H7 (cell line): Measurements from ENCODE around the gene NTN1. TPM values are rescaled to one million over a fixed set of nuclear protein-coding genes. Genes with fewer than 3 reads are reported as not detected.
A peak's percentile ranks its signal among the peaks of the same experiment; 100 is the strongest.

Experiments used
- DNase-seq: peaks from one replicate; pipeline ENCODE4 v3.0.0; 2012
- H3K27me3 ChIP-seq: 2 replicates; pipeline ENCODE4 v1.6.0; 2011; ENCODE audit warnings: mild to moderate bottlenecking, low read length; ENCODE audit not compliant: control insufficient read depth, insufficient read depth
- H3K36me3 ChIP-seq: replicated peaks from 2 replicates; pipeline ENCODE4 v1.5.1; 2011; ENCODE audit warnings: low read length; ENCODE audit not compliant: control insufficient read depth, insufficient read depth
- H3K4me3 ChIP-seq: 2 replicates; pipeline ENCODE4 v1.5.1; 2011; ENCODE audit warnings: low read depth, mild to moderate bottlenecking, control low read depth, low read length, moderate library complexity; ENCODE audit not compliant: insufficient read depth
- total RNA-seq: library from RNA; depleted of rRNA; stranded (reverse); fragments of >200 nt; shearing (Covaris generic); gene quantifications from 2 replicates; pipeline ENCODE4 v1.2.3, GENCODE V29; 2014

NTN1 gene
- total RNA-seq, 1 experiment from 2014 or later, result 19.1 TPM

DNA sequence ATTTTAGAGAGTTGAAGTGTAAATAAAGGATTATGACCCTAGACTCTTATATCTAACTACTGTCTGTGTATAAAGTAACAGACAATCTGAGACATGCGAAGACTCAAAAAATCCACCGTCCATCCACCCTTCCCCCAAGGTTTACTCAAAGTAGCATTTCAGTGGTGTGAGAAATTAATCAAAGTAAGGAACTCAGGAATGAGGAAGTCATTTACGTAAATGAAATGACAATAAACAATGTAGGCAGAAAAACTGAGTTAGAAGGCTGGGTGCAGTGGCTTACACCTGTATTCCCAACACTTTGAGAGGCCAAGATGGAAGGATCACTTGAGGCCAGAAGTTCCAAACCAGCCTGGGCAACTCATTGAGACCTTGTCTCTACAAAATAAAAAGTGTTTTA, 19.8 kb upstream of the NTN1 start:
- no peak overlapping the region for H3K4me3 ChIP-seq
- no peak for DNase-seq
- no peaks in the 10 kb centered on the region for H3K36me3 ChIP-seq
- peaks cover 53% of the 10 kb centered on the region for H3K27me3 ChIP-seq

DNA sequence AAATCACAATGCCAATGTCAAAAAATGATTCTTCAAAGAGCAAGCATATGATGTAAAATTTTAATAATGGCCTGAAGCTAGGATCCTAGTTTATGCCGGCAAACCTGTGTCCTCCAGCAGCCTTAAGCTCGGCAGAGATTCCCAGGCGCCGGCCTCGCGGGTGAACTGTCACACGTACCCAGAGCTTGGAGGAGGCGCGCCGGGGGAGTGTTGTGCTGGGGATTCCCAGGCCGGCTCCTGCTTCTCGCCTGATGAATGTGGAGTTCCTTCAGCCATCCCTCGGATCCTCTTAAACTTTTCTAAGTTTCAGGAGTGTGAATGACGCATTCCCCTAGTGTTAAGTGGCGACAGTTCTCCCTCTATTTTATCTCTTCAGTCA, 19.1 kb upstream of the NTN1 start:
- DNase-seq, result peak; percentile 72
- H3K4me3 ChIP-seq, result no peak overlapping the region
- no peaks in the 10 kb centered on the region for H3K36me3 ChIP-seq
- H3K27me3 ChIP-seq, result peaks cover 57% of the 10 kb centered on the region

DNA sequence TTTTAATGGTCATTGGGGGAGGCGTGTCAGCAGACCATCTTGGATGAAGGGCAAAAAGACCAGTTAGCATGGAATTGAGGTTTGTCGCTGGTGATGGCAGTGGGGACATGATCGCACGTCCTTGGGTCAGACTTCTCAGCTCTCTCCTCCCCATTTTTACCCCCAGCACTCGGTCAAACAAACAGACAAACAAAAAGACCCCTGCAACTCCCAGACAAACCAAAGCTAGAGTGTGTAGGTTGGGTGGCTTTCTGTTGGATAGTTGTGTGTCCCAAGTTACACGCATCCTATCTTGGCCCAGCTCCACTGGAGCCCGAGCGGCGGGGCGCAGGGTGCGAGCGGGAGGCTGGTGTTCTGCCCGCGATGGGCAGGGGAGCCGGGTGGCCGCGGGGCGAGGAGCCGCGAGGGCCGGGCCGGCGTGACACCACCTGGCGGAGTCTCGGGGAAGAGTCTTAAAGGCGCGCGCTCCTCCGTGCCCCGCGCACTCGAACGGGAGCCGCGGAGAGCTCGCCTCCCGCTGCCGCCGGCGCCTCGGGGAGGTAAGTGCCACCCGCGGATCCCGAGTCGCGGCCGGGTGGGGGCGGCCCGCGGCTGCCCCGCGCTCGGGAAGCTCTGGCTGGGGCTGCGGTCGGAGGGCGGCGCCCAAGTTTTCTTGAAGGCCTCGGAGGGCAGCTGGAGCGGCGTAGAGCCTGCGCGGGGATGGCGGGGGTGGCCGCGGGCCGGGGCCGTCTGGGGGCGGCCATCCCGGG, 18.5 kb upstream of the NTN1 start:
- H3K27me3 ChIP-seq, result peaks cover 60% of the 10 kb centered on the region
- no peaks in the 10 kb centered on the region for H3K36me3 ChIP-seq
- peak overlapping the region; percentile 32 for H3K4me3 ChIP-seq
- peak; percentile 90 for DNase-seq

DNA sequence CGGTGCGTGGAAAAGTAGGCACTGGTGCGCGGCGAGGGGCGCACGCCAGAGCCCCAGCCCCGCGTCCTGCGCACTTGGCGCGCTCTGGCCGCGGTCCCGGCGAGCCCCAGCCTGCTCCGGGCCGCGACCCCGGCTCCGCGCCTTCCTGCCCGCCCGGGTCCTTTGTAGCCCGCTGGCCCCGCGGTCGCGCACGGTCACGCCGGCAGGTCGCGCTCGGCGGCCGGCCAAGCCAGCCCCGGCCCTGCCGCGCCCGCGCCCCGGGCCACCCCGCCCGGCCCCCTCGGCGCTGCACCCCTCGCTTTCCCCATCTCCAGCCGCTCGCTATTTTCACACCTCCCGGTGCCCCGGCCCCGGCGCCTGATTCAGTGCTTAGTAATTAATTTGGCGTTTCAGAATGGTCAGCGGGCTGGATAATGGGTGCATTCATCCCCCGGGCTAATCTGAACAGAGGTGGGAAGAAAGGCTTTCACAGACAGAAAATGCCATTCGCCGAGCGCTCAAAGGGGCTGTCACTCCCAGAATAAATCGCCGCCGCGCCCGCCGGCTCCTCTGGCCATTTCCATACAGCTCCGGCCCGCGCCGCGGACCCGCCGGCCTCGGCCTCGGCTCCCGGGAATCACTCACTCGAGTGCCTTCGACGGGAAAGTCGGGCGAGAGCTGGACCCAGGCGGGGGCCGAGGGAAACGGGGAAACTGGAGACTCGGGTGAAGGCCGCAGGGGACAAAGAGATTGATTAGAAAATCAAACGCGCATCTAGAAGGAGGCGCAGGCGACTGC, 17.8 kb upstream of the NTN1 start:
- peak overlapping the region; percentile 32 for H3K4me3 ChIP-seq
- peak; percentile 81 for DNase-seq
- H3K27me3 ChIP-seq, result peaks cover 61% of the 10 kb centered on the region
- H3K36me3 ChIP-seq, result no peaks in the 10 kb centered on the region

DNA sequence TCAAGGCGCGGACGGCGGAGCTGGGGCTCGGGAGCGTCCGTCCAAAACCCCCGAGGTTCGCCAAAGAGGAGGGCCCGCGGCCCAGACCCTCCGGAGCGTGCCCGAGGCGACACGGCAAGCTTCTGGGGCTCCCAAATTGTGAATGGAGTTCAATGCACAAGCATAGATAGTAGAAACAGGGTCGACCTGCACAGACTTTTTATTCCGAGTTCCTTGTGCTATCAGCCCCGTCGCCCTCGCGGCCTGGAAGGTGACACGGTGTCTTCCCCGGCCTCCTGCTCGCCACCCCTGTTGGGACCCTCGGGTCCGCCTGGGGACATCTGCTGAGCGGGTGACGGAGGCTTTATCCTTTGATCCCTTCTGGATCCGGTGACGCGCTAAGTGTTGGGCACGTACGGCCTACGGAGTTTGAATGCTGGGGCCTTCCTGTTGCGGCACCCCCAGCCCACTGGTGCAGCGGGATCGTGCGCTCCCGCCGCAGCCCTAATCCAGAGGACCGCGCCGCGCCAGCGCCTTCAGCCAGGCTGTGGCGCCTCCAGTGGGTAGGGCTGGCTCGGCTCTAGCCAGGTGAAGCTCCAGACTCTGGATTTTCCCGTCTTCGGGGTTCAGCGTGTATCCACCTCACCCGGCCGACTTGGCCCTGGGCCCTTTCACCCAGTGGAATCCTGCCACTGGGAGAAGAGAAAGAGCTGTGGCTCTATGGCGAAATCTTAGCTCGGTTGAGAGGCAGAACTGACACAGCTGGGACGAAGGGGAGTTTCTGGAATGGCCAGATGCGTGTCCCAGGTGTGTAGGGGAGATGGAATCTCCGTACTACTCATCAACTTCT, 17.0 kb upstream of the NTN1 start:
- peak; percentile 86 for DNase-seq
- H3K36me3 ChIP-seq, result no peaks in the 10 kb centered on the region
- H3K4me3 ChIP-seq, result peak overlapping the region; percentile 22
- H3K27me3 ChIP-seq, result peaks cover 67% of the 10 kb centered on the region

DNA sequence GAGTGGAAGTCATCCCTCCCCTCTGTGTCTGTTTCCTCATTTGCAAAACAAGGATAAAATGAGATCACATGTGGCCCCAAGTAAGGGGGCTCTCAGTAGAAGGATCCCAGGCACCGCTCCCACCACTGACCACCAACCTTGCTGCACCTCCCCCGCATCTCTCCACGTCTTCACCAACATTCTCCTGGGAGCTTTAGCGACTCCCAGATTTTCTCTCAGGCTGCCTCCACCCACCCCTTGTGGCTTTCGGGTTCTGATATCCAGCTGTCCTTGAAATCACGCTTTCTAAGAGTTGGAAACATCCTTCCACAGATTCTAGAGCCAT, 16.4 kb upstream of the NTN1 start:
- DNase-seq, result peak; percentile 59
- Histone ChIP-seq H3K36me3 (no peaks in the 10 kb centered on the region), H3K4me3 (no peak overlapping the region), H3K27me3 (peaks cover 69% of the 10 kb centered on the region)

DNA sequence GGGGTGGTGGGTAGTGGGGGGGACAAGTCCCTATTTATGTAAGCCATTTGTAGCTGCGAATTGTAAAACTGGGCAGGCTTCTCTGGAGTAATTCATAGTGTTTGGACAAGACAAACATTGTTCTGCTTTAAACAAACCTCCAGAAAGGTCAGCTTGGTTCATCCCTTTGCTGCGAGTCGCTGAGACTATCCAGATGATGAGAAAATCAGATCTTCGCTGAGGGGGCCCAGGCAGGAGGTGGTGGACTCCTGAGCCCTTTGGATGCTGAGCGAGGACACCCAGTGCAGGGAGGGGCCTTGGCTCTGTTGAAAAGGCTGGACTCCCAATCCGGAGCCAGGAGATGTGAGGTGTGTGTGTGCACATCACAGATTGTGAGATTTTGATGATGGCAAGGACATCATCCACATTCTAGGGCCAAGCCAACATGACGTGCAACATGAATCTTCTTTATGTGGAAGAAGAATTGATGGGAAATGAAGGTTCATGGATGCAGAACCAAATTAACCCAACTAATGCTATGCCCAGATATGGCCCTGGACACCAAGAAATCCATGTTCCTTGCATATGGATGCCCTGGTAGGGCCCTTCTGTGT, 15.0 kb upstream of the NTN1 start:
- no peak overlapping the region for H3K4me3 ChIP-seq
- no peaks in the 10 kb centered on the region for H3K36me3 ChIP-seq
- H3K27me3 ChIP-seq, result peaks cover 68% of the 10 kb centered on the region
- DNase-seq, result no peak

DNA sequence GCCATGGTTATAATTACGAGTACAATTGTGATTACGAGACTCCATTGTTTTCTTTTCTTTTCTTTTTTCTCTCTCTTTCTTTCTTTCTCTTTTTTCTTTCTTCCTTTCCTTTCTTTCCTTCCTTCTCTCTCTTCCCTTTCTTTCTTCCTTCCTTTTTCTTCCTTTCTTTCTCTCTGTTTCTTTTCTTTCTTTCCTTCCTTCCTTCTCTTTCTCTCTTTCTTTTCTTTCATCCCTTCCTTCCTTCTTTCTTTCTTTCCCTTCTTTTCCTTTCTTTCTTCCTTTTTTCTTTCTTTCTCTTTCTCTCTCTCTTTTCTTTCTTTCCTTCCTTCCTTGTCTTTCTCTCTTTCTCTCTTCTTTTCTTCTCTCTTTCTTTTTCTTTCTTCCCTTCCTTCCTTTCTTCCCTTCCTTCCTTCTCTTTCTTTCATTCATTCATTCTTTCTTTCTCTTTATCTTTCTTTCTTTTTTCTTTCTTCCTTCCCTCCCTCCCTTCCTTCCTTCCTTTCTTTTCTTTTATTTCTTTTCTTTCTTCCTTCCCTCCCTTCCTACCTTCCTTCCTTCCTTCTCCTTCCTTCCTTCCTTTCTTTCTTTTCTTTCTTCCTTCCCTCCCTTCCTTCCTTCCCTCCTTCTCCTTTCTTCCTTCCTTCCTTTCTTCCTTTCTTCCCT, 14.1 kb upstream of the NTN1 start:
- Histone ChIP-seq H3K36me3 (no peaks in the 10 kb centered on the region), H3K4me3 (no peak overlapping the region), H3K27me3 (peaks cover 60% of the 10 kb centered on the region)
- DNase-seq, result no peak

DNA sequence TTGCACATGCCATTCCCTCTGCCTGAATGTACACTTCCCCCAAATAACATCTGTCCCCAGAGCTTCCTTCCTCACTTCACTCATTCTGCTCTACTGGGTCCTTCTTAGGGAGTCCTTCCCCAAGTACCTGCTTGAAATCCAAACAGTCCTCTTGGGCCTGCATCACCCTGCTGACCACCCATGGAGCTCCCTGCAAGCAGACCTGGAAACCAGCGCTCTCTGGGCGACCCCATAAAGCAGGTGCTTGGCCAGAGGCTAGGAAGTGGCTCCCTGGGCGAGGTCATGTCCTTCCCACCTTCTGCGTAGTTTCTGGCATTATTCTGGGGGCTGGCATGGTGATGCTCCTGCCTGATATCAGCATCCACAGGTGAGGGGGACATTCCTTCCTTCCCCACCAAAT, 12.2 kb upstream of the NTN1 start:
- H3K27me3 ChIP-seq, result peaks cover 42% of the 10 kb centered on the region
- H3K36me3 ChIP-seq, result no peaks in the 10 kb centered on the region
- H3K4me3 ChIP-seq, result no peak overlapping the region
- no peak for DNase-seq

DNA sequence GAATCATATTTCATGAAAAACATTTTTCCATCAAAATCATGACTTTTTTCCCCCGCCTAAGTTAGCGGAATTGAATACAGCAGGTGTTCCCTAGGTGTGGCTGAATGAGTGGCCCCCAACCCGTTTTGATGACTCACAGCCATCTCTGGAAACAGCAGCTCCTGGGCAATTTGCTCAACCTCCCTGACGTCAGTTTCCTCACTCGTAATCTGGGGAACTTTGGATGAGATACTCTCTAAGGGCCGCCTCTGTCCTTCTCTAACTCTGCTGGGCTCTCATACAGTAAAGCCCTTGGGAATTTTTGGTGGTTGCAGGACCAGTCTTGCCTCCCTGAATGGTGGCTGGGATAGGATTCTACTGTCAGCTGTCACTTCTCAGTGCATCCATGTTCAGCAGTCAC, 11.6 kb upstream of the NTN1 start:
- Histone ChIP-seq H3K36me3 (no peaks in the 10 kb centered on the region), H3K4me3 (no peak overlapping the region), H3K27me3 (peaks cover 36% of the 10 kb centered on the region)
- no peak for DNase-seq

DNA sequence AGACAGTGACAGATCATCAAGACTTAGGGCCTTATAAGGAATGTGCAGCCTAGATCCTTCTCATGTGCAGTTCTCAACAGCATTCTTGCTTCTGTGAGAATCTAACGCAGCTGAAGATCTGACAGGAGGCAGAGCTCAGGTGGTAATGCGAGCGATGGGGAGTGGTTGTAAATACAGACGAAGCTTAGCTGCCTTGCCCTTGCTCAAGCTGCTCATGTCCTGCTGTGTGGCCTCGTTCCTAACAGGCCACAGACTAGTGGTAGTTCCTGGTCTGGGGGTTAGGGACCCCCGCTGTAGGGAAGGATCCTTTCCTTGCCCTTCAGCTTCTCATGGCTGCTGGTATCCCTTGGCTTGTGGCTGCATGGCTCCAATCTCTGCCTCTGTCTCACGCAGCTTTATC, 10.3 kb upstream of the NTN1 start:
- no peak overlapping the region for H3K4me3 ChIP-seq
- H3K27me3 ChIP-seq, result peaks cover 23% of the 10 kb centered on the region
- DNase-seq, result no peak
- H3K36me3 ChIP-seq, result no peaks in the 10 kb centered on the region

DNA sequence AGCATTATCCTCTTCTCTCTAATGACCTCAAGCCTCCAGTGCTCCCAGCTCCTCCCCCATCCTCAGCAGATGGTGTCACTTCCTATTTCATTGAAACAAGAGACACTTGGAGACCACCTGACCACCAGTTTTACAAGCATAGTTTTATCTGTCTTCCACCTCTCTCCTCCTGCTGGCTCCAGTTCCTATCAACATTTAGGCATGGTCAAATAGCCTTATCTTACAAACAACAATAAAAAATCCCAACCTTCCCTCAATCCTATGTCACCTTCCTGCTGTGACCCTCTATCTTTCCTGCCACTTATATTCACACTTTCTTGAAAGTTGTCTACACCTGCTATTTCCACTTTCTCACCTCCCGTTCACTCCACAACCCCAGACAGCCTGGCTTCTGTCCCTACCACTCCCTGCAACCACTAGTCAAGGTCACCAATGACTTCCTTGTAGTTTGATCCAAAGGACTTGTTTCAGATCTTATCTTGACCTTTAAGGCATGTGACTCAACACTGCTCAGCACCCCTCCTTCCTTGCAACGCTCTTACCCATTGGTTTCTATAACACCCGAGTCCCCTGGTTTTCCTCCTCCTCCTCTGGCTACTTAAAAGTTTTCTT, 4.3 kb upstream of the NTN1 start:
- H3K27me3 ChIP-seq, result peaks cover 46% of the 10 kb centered on the region
- DNase-seq, result no peak
- no peaks in the 10 kb centered on the region for H3K36me3 ChIP-seq
- H3K4me3 ChIP-seq, result no peak overlapping the region

DNA sequence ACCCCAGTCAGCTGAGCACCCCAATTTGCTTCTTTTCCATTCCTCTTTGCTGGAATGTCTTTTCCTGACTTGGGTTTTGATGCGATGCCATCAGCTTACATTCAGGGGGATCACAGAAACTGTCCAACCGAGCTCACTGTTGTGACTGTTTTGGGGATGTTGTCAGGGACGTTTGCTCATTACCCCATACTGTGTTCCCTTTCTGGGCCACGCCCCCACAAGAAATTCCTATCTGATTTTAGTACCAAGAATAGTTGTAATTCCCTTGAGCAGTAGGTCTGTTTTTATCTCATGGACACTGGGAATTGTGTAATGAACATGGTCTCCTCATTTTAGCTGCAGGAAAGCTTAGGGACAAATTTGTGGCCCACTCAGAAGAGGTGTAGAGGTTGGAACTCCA, 2.6 kb upstream of the NTN1 start:
- Histone ChIP-seq H3K36me3 (no peaks in the 10 kb centered on the region), H3K27me3 (peaks cover 63% of the 10 kb centered on the region), H3K4me3 (no peak overlapping the region)
- DNase-seq, result no peak
